NCI-H1417 treated with DMSO at 0.1 percent for 48 hours (cell line): ENCODE data around the gene ZBTB32.

Experiments
- DNase-seq: peaks from one replicate; lab custom pipeline; 2025; lab: John Stamatoyannopoulos, UW

Gene ZBTB32

DNA sequence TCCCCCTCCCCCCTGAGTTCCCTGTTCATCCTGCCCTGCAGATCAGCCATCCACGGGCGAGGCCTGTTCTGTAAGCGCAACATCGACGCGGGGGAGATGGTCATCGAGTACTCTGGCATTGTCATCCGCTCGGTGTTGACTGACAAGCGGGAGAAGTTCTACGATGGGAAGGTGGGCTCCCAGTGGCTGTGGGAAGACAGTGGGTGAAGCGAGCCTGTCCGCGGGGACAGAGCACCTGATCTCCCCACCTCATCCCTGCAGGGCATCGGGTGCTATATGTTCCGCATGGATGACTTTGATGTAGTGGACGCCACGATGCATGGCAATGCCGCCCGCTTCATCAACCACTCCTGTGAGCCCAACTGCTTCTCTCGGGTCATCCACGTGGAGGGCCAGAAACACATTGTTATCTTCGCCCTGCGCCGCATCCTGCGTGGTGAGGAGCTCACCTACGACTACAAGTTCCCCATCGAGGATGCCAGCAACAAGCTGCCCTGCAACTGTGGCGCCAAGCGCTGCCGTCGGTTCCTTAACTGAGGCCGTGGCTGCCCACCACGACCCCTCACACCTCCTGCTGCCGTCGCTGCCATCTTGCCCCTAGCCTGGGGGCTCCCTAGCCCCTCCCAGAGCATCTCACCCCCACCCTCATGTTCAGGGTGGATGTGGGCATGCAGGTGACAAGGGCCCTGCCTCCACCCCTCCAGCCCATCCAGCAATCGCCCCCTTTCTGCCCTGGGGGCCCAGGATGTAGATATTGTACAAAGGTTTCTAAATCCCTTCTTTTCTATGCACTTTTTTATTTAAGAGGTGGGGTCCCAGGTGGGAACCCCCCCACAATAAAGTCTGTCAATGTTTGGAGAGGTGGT lies 33.9 kb downstream of the ZBTB32 start:
- DNase-seq: no peak

DNA sequence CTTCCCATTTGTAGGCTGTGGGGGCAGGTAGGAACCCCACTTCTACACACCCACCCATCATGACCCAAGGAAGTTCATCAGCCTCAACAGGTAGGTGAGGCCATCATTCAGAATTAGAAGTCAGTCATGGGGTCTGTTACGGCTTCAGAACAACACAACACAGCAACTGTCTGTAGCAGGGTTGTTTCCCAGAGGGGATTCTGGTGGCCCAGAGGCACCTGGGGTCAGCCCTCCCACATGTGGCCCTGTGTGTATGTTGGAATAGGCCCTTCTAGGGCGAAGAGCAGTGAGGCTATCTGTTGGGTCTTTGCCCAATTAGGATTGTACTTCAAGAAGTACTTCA lies 34.5 kb downstream of the ZBTB32 start:
- DNase-seq: no peak

DNA sequence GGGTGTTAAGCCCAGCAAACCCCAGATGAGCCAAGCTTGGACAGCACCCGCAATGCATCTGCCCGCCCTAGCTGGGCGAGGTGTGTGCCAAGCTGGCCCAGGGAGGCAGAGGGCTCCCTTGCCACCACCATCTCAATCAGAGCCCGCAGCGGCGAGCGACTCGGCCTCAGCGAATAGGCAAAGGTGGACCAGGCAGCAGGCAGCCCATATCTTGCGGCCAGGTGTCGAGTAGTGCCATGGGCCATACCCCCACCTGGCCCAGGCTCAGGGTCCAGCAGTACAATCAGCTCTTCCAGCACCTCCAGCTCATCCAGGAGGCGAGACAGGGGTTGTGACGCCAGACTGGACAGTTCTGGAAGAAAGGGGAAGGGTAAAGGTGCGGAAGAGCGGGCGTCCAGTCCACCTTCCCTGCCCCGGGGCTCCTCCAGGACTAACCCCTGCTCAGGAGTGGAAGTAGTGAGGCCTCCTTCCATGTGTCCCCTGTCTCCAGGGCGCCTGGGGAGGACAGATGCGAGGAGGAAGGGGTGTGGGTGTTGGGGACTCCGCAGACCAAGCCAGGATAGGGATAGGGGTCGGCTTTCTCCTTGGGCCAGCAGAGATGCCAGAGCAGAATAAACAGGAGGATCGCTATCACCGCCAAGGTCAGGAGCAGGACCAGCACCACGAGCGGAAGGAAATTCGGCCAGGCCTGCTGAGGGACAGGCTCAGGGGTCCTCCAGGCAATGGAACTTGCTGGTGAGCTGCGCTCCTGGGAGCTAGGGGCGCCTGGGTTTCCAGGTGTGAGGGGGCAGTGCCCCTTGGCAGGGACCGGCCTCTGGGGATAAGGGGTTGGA lies 35.1 kb downstream of the ZBTB32 start:
- DNase-seq: no peak

DNA sequence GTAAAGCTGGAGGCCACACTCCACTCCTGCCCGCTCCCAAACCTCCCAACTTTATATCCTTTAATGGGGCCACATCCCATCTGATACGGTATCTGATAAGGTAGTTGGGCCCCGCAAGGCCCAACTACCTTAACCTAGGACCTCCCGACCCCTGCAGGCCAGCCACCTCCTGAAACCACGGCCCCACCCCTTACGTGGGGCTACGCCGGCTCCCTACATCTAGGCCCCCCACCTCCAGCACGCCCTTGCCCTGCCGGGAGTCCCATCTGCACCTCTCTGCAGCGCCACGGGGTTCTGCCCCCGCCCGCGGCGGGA lies 35.7 kb downstream of the ZBTB32 start:
- DNase-seq: no peak

DNA sequence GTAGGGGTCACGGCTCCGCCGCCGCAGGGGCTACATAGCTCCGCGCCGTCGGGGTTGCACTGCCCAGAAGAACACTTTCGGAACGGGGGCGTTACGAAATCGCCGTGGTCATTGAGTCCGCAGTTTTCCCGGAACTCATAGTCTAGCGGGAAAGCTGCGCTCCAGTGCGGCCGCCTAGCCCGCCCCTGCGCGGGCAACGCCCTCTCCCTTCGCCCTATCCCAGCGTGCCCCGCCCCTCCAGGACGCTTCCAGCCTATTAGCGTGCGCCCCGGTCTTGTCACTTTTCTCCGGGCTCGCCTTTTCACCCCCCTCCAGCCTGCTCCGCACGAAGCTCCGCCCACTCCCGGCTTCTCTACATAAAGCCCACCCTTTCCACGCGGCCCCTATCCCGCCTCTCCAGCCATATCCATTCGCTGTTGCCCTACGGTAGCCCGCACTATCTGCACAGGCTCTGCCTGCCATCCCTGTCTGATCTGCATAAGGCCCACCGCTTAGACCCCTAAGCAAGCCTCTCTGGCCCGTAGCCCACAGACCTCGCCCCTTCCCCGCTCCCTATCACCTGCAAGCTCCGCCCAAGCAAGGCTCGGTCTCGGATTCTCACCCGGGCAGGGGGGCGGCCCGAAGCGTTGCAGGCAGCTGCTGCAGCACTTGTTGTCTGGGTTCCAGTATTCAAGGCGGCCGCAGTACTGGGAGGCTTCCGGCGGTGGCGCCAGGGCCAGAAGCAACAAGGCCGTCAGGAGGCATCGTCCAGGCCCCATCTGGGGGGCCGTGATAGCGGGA lies 36.3 kb downstream of the ZBTB32 start:
- DNase-seq: peak; percentile 88

DNA sequence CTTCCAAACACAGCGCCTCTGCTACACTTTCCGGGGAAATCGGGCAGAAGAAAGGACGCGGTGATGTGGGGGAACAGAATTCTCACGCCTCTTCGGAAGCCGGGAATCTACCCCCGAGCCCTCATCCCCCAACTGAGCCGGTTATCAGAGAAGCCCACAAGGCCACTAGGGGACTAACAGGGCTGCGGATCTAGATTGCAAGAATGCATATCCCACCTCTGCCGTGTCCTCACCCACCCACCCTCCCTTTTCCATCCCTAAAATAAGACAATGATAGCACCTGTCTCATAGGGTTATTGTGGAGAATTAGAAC lies 36.8 kb downstream of the ZBTB32 start:
- DNase-seq: no peak

DNA sequence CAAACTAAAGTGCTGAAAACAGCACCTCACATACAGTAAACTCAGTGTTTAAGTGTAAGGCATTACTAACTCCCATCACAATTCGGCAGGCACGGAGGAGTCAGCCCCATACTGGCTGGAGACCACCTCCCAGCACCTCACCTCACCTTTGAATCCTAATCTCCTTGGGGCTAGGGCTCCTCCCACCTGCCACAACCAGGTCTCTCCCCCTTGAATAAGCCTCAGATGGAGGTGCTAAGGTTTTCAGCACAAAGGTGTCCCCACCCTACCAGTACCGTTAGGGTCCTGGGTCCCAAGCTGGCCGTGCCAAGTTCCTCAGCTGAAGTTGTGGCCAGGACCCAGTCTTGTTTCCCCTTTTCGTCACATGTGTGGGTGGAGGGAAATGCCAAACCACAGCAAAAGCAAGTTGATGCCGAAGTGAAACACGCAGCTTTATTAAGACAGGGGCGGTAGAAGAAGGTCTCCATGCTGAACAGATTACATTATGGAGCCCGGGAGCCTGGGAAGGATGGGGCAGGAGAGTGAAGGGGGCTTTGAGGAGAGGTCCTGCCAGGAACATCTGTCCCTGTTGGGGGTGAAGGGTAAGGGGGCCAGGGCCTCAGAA lies 37.9 kb downstream of the ZBTB32 start, which contains the start of gene IGFLR1:
TSS of gene IGFLR1 (minus strand) at position 332 of the 604 bp plus-strand sequence. CDS start 1,272 bp downstream, outside the sequence.
- no peak for DNase-seq

DNA sequence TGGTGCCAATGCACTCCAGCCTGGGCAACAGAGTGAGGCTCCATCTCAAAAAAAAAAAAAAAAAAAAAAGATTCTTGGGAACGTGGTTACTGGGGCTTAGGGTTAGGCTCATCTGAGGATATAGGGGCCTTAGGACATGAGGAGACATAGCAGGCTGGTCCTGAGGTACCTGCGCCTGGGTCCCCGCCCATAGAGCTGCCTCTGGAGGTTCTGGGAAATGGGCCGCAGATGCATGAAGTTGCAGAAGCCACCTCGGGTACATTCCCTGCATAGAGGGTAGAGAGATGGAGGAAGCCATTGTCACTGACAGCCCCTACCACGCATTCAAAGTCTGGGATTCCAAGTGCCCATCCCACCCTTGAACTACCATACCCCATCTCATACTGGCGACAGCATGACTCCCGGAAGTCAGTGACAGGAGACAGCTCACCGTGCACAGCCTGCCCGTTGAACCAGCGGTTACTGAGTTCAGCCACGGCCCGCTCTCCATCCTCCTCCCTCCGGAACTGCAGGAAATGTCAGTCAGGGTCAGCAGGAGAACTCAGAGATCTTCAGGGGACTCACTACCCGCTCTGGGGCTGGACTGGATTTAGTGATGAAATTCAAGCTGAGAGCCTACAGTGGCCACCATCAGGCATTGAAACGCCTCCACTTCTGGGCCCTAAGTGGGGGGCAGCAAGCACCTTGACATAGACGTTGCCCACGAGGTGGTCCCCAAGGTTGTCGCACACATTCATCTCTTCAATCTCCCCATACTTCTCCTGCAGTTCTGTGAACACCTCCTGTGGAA lies 39.5 kb downstream of the ZBTB32 start:
- no peak for DNase-seq

DNA sequence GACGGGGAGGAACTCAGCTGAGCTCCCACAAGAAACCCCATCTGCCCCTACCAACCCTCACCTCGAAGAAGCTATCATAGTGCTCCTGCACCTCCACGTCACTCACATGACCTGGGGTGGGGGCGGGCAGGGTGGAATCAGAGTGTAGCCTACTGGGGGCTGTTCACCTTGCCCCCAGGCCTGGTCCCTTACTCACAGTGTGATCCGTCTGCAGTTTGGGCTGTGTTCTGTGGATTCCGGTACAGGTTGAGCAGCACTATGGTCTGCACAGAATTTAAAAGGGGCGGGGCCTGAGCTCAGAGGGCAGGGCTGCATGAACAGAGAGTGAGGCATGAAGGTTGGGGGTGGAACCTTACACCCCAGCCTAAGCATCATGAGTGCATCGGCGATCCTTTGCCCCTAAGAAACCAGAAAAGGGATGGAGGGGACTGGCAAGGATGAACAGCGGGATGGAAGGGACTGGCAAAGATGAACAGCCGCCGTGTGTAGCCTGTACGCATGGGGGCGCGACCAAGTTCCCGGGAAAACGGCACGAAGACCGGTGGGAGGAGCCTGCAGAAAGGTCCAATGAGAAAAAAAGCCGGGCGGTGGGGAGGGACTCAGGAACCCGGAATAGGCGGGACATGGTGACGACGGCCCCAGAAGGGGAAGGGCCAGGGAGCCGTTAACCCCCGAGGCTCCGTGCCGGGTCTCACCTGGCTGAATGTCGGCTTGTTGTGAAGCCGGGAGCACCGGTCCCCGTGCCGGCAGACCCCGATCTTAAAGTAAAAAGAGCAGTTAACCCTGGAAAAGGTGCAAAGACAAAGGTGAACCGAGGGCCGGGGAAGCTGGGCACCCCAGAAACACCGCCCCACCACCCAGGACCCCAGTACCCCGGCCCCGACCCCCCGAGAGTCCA lies 40.3 kb downstream of the ZBTB32 start:
- peak; percentile 76 for DNase-seq

DNA sequence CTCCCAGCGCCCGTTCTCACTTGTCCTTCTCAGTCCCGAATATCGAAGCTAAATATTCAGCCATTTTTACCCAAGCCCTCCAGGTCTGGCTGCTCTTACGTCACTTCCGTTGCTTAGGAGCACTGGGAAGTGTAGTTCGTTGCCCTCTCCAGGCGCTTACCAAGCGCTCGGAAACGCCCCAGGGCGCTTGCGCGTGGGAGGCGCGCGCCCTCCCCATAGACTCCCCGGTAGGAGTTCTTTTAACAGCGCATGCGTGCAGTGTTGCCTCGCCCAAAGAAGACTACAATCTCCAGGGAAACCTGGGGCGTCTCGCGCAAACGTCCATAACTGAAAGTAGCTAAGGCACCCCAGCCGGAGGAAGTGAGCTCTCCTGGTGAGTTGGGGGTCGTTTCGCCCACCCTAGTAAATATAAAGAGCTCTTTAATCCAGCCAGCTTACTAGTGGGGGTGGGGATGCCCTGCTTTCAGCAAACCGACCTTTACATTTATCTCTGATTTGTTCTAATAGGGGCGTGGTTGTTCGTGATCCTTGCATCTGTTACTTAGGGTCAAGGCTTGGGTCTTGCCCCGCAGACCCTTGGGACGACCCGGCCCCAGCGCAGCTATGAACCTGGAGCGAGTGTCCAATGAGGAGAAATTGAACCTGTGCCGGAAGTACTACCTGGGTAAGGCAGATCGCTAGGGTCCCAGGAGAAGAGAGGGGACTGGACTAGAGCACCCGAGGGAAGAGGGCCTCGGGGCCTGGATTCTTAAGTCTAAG lies 41.1 kb downstream of the ZBTB32 start, which contains the start of the genes PSENEN and U2AF1L4:
TSS of gene PSENEN (plus strand) at position 324 of the 759 bp plus-strand sequence. CDS start at position 604, 280 bp downstream.
TSS of gene U2AF1L4 (minus strand) at position 91 of the 759 bp plus-strand sequence. CDS start at position 64, 27 bp downstream.
- DNase-seq: peak; percentile 78

DNA sequence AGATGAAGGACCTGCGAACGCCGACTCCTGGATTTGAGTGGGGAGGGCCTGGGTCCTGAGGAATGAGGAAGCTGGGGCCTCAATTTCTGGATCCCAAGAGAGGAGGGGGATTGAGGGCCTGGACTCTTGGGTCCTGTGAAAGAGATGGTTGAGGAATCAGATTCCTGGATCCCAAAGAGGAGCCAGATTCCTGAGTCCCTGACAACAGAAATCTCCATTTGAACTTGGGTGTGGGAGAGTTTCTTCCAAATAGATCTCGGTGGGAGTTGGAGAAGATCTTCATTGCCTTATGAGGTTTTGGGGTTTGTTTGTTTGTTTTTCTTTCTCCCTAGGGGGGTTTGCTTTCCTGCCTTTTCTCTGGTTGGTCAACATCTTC lies 41.7 kb downstream of the ZBTB32 start:
- DNase-seq: no peak

DNA sequence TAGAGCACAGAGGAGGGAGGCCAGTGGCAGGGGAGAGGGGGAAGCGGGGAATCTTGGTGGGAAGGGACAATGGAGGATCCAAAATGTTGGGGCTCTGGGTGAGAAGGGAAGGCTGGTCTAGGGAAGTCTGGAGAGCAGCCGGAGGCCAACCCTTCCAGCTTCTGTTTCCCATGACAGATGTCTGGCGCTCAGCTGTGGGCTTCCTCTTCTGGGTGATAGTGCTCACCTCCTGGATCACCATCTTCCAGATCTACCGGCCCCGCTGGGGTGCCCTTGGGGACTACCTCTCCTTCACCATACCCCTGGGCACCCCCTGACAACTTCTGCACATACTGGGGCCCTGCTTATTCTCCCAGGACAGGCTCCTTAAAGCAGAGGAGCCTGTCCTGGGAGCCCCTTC lies 42.2 kb downstream of the ZBTB32 start:
- no peak for DNase-seq

DNA sequence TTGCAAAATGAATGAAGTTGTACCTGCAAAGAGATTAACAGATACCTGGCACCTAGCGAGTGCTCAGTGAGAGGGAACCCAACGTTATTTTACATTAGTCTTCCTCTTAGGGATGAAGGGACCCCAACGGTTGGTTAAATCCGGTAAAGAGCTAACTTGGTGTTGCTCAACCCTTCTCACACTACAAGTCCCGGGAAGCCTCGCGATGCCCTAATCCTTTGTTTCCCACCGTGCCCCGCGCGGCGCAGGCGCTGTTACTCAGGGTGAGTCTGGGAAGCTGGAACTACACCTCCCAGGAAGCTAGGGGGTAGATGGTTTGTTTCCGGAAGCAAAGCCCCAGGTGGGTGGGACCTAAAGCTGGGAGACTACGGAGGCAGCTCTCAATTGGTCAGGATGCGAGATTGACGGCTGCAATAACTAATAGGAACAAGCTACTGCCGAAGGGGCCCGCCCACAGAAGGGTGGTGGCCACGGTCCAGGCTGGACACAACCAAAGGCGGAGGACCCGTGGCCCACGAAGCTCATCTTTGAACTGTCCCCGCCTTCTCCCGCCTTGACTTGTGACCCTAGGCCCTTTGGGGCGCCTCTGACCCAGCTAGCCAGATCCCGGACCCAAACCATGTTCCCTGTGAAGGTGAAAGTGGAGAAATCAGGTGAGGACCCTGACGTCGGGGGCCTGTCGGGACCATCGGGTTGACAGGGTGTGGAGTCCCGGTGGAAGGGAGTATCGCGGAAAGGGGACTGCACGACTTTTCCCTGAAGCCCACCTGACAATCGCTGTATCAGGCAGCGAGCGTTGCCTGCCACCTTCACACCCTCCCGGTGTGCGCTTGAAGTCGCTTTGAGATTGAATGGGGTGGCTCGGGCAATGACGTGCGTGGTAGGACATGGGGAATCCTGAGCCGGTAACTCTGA lies 44.0 kb downstream of the ZBTB32 start, which contains the start of gene LIN37:
TSS of gene LIN37 (plus strand) at position 471 of the 915 bp plus-strand sequence. CDS start at position 620, 149 bp downstream.
- peak; percentile 93 for DNase-seq

DNA sequence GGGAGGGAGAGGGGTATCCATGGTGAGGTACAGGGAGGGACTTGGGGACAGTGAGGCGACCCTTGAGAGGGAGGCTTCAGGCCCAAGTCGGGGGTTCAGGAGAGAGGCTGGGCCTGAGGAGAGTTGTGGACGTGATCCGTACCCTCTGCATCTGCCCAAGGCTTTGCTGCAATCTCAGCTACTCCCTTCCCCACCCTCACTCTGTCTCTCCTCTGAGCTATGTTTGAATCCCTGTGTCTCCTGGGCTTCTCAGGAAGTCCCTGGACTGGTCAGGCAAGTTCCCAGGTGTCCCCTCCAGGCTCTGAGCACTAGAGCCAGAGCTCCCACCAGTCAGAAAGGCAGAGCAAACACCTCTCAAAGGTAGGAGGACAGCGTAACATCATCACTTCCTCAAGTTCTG lies 45.8 kb downstream of the ZBTB32 start:
- no peak for DNase-seq

DNA sequence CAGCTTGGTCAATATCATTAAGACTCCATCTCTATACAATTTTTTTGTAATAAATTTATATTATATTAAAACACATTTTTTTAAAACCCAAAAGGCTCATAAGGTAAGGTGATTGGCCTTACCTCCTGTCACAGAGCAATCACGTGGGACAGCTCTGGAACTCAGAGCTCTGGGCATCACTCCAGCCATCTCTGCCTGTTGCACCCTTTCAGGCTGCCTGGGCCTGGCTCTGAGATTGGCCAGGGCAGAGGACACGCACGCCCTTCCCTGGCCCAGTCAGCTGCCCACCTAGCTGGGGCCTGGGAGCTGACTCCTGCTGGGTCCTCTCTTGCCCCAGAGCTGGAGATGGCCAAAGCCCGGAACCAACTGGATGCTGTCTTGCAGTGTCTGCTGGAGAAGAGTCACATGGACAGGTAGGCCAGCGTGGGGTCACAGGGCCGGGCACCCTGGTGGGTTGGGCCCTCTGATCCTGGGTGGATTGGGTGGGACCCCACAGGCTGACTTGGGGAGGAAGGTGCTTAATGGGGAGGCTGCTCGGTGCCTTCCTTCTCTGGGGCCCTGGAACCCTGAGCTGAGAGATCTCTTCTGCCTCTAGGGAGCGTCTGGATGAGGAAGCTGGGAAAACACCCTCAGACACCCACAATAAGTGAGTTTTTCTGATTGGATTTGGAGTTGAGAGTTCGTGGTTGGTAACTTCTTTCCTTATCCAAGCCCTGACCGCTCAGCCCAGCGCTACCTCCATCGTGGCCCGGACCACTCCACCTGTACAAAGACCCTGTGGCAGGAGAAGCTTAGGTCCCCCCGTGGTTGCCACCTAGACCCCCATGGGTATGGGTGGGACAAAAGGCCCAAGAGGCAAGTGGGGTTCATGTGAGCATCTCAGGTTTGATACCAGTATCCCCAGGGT lies 47.7 kb downstream of the ZBTB32 start:
- no peak for DNase-seq

DNA sequence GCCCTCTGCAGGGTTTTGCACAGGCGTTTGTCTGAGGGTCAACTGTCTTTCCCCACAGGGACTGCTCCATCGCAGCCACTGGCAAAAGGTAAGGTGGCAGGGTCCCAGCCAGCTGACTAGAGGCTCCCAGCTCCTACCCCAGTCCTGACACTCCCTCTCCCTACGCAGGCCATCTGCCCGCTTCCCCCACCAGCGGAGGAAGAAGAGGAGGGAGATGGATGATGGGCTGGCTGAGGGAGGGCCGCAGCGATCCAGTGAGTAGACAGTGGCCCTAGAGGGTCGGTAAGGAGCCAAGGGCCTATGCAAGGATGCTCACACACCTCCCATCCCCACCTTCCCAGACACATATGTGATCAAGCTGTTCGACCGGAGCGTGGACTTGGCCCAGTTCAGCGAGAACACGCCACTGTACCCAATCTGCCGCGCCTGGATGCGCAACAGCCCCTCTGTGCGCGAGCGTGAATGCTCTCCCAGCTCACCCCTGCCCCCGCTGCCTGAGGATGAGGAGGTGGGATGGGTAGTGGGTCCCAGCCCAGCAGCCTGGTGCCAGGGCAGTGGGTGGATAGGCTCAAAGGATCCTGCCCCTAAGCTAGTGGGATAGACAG lies 48.5 kb downstream of the ZBTB32 start:
- DNase-seq: no peak
